ENCODE results near the gene CARD19.
A peak's percentile ranks its signal among the peaks of the same experiment; 100 is the strongest.

The CARD19 gene

DNA sequence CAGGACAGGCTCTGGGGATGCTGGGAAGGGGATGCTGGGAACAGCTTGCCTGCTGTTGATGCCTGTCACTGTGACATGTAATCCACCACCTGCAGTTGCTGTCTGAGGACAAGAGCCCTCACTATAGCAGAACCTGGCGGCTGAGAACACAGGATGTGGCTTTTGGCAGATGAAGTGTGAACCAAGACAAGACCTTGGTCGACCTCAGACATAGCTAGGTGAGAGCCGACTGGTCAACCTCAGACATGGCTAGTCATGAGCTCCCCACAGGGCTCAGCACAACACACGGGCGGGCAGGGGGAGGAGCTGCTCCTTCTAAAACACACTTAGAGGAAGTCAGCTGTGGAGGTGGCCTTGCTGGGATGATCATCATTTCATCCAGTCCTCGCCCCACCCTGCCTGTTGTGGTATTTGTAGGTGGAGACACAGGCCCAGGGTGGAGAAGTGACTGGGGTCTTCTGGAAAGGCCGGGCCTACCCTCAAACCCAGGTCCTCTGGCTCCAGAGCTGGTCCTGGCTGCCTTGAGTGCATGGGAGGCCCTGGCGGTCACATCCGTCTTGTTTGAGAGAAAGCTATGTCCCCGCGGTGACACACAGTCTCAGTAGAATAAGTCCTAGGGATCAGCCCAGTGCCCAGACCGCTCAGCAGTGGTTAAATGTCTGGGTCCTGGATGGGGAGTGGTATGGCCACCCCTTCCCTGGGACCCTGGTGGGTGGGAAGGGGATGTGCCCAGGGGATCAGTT, 31.5 kb upstream of the CARD19 start:
- peak; percentile 86 for DNase-seq

DNA sequence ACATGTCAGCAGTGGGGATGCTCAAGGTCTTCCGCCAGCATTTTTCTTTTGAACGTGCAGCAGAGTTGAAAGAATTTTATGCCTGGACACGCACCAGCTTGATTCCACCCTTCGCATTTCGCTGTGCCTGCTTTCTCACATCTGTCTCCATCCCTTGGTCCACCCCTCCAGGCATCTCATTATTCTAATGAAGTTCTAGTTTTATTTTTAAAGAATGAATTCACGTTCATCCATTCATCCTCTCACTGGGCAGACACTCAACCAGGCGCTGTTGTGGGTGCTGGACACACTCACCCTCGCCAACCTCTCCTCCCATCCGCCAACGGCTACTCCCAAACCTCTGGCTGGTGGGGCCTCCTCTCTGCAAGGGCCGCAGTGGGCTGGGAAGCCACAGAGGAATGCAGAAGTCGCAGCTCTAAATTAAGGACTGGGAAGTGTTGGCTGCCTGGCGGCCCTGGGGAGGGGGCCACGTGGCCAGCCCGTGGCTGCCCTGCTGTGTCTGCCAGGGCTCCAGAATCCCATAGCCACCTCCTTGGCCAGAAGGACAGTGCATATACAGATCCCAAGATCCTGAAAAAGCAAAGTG, 30.8 kb upstream of the CARD19 start:
- DNase-seq = no peak

DNA sequence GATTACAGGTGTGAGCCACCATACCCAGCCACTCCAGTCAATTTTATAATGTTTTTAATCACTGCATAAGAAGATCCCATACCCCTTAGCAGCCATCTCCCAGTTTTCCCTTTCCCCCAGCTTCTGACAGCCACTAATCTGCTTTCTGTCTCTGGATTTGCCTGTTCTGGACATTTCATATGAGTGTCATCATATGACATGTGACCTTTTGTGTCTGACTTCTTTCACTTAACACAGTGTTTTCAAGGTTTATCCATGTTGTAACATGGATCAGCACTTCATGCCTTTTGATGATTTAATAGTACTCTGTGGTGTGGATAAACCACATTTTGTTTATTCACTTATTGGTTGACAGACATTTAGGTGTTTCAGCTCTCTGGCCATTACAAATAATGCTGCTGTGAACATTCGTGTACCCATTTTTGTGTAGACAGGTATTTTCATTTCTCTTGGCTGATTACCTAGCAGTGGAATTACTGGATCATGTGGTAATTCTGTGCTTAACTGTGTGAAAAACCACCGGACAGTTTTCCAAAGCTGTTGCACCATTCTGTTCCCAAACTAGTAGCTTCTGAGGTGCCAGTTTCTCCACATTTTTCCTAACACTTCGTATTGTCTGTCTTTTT, 28.9 kb upstream of the CARD19 start:
- DNase-seq = no peak

DNA sequence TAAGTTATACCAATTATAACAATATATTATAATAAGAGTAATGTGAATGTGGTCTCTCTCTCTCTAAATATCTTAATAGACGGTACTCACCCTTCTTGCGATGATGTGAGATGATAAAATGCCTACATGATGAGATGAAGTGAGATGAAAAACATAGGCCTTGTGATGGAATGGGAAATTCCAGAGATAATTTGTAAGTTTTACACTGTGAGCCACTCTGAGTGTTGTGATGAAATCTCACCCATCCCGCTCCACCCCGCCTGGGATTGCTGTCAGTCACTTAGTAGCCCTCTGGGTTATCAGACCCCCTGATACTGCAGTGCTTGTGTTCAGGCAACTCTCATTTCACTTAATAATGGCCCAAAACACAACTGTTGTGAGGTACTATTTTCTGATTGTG, 27.1 kb upstream of the CARD19 start:
- DNase-seq = no peak

DNA sequence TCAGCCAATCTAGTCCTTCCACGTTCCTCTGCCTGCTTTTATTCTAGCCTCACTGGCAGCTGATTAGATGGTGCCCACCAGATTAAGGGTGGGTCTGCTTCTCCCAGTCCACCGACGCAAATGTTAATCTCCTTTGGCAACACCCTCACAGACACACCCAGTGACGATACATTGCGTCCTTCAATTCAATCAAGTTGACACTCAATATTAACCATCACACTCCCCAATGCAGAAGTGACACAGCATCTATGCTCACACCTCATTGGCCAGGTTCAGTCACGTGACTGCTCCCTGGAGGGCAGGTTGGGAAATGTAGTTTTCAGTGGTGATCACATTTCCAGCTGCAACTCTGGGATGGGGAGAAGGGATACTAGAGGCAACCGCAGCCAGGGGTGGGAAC, 24.6 kb upstream of the CARD19 start:
- no peak for DNase-seq

DNA sequence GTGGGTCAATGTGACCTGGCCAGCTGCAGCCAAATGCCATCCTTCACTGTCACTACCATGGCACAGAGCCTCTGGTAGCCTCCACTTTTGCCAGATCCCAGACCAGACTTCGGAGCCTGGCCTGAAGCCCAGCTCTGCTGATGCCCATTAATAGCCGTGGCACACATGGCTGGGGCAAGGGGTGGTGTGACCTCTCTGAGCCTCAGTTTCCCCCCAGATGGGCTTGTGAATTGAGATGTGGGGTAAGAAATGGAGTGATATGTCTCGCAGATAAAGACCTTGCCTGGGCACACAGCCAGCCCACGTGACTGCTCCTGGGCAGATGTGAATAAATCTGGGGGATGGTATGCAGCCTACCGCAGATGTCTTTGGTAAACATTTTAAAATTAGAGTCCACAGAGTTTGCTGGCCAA, 23.6 kb upstream of the CARD19 start:
- DNase-seq = no peak

DNA sequence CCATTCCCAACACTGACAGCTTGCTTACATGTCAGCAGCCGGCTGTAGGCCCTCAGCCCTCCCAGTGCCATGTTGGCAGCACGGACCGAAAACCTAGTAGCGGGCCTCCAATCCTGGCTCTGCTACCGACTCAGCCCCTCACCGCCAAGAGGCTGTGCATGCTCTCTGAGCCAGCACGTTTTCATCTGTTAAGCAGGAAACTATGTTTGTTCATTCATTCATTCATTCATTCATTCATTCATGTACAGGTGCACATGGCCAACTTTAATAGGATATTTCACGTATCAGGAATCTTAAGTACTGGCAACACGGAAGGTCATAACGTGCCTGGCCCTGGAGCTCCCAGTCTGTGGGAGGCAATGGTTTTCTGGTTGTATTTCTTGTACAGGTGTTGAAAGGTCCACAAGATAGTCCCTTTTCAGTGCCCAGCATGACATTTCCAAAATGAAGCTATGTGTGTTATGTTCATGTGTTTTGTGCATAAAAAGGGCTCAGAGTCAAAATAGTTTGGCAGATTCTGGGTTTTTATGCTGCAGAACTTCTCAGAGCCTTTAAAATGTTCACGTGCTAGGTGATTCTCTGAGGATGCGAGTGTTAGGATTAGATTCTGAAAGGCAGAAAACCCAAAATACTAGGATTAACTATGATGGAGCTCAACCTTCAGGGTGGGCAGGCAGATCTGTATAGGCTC, 19.8 kb upstream of the CARD19 start:
- DNase-seq = no peak

DNA sequence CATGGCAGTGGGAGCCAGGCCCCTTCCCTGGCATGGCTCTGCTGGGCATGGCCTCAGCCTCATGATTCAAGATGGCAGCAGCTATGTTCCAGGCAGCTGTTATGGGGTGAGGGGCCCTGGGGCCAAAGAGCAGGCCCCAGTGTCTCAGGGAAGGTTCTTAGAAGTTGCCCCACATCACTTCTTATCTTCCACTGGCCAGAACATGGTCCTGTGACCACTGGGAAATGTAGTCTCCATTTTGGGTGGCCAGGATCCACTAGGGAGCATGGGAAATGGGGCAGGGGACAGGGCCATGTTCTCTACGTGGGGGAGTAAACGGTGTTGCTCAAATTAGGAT, 19.3 kb upstream of the CARD19 start:
- no peak for DNase-seq

DNA sequence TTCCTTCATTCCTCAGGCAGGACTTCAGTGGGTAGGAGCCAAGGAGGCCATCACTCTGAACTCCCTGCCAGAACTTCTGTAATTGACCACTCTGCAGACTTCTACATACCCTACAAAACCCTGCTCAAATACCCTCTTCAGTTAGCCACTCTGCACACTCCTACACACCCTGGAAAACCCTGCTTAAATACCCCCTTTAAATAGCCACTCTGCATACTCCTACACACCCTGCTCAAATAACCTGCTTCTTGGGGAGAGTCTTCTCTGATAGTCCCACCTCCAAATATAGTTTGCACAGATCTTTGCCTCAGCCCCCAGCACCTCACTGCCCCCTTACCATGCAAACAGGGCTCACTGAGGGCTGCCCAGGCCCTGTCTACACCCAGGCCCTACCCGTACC, 18.6 kb upstream of the CARD19 start:
- DNase-seq = no peak

DNA sequence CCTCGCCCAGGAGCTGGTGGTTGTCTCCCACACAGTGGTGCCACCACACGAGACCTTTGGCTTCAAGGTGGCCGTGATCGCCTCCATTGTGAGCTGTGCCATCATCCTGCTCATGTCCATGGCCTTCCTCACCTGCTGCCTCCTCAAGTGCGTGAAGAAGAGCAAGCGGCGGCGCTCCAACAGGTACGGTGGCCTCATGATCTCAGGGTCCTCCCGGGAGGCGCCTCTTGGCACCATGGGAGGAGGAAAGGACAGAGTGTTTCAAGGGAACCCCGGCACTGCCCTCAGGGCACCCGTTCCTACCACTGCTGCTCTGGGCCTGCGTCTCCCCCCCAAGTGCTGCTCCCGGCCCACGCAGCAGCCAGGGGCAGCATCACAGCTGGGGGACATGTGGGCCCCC, 18.2 kb upstream of the CARD19 start:
- no peak for DNase-seq

DNA sequence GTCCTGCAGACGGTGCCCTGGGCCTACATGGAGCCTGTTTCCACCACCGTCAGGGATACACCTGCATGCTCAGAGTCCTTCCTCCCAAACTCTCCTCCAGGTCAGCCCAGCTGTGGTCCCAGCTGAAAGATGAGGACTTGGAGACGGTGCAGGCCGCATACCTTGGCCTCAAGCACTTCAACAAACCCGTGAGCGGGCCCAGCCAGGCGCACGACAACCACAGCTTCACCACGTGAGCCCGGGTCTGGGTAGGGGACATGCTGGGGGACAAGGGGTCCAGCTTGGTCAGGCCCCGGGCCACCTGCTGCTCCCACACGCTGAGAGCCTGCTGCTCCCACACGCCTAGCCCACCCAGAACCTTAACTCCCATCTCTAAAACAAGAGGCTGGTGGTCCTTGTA, 16.6 kb upstream of the CARD19 start:
- DNase-seq = no peak

DNA sequence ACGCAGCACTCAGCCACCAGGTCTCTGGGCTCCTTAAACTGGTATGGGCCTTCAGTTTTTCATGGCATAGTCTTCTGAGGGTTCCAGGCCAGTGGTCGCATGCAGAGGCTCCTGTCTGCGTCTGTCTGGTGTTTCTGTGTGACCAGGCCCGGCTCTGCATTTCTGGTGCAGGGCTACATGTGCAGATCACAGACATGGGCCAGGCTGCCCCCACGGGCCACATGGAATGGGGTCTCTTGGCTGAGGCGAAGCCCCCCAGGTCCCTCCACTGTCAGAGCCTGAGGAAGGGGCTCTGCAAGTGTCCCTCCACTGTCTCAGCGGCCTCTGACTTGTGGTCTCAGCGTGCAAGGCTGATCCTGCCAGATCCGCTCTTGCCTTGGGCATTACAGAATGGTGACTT, 15.6 kb upstream of the CARD19 start:
- no peak for DNase-seq

DNA sequence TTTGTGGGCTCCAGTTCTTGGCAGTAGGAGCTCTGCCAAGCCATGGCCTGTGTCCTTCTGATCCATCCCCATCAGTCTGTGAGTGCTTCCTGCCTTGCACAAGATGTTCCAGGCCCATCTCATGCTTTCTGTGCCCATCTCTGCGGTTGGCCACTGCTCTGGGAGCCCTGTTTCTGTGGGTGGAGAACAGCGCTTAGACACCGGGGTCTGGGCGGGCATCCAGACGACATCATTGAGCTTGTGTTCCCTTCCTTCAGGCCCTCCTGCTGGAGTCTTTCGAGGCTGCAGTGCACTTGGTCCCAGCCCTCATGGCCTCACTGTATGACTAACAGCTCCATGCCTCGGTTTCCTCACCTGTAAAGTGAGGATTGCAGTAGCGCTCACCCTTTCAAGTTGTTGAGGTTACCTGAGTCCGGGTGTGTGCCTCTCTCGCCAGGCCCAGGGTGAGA, 14.9 kb upstream of the CARD19 start:
- DNase-seq = no peak

DNA sequence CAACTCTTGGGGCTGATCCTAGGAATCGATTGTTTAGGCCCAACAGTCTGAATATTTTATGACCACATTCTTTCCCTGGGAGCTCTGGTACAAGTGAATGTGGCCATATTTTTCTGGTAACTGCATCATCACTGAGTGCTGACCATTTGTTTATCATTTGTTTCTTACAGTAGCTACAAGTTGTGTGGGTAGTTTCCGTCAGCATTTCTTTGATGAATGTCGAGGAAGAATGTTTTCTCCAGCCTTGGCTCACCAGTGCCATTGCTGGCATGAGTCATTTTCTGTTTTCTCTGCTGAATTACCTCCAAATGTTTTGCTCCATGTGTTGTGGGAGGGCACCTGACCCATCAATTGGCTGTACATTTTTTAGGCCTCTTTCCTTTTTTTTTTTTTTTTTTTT, 14.1 kb upstream of the CARD19 start:
- DNase-seq = no peak

DNA sequence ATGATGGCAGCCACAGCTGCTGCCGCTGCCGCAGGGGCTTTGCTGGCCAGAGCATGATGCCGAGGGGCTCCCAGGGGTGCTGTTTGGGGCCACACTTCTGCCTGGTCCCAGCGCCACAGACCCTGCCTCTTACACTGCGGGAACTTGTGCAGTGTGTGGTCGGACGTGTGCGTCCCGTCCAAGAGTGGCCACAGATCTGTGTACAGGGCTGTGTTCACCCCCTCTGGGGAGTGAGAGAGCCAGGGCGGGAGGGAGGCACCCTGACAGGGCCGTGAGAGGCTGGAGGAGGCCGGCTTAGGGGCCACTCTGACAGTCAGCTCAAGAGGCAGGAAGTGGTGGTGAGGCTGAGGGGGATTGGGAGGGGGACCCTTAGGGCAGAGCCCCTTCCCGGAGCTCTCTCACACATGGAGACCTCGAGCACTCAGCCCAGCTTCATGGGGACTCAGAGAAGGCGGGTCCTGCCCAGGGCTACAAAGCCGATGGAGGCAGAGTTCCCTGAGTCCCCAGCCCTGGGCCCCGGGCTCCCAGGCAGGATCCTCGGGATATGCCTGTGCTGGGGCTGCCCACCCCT, 13.1 kb upstream of the CARD19 start:
- no peak for DNase-seq

DNA sequence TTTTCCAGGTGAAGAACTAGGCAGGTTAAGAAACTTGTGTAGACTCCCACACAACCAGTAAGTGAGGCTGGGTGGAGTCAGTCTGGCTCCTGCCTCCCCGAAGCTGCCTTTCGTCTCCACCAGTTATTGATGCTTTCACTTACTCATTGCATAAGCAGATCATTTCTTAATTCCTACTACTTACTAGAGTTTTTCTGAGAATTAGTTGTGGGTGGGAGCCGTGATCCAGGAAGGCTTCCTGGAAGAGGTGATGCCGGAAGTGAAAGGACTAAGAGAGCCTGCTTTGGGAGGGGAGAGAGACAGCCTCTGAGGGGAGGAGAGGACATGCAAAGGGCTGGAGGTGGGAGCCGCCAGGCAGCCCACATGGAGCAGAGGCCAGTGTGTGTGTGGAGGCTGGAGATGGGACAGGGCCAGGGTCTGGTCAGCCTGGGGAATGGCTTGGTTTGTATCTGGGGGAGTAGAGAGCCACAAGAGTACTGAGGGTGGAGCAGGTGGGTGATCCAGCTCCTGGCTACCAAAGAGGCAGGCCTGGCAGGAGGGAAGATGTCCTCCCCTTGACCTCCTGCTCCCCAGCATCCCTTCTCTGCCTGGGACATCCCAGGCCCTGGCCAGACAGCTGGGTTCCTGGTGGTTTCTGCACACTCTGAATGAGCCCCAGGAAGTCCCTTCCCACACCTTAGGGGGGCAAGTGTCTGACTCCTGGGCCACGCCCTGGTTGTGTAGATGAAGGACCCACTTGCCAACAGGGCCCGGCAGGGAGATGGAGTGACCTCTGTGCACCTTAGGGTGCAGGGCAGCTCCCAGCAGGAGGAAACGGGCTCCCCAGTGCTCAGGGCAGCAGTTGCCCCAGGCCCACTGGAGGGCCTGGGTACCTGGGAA, 12.2 kb upstream of the CARD19 start:
- DNase-seq = no peak

DNA sequence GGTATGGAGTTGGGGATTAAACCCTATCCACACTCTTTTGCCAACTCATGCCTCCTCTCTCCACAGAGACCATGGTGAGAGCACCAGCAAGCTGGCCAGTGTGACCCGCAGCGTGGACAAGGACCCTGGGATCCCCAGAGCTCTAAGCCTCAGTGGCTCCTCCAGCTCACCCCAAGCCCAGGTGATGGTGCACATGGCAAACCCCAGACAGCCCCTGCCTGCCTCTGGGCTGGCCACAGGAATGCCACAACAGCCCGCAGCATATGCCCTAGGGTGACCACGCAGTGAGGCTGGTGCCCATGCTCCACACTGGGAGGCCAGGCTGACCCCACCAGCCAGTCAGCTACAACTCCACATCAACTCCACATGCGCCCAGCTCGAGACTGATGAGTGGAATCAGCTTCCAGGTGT, 11.5 kb upstream of the CARD19 start:
- DNase-seq = no peak

DNA sequence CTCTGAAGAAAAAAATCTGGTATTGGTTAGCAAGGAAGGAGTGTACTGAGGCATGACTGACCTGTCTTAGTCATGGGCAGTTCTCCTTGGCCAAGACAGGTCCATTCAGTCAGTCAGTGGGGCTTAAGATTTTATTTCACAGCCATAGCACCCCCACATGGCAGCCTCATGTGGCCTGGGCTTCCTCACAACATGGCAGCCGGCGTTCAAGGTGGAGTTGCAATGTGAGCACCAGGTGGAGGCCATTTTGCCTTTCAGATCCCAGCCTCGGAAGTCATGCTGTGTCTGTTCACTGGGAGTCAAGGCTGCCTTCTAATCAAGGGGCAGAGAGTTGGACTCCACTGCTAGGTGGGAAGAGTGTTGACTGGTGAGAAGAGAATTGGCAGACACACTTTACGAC, 10.3 kb upstream of the CARD19 start:
- no peak for DNase-seq

DNA sequence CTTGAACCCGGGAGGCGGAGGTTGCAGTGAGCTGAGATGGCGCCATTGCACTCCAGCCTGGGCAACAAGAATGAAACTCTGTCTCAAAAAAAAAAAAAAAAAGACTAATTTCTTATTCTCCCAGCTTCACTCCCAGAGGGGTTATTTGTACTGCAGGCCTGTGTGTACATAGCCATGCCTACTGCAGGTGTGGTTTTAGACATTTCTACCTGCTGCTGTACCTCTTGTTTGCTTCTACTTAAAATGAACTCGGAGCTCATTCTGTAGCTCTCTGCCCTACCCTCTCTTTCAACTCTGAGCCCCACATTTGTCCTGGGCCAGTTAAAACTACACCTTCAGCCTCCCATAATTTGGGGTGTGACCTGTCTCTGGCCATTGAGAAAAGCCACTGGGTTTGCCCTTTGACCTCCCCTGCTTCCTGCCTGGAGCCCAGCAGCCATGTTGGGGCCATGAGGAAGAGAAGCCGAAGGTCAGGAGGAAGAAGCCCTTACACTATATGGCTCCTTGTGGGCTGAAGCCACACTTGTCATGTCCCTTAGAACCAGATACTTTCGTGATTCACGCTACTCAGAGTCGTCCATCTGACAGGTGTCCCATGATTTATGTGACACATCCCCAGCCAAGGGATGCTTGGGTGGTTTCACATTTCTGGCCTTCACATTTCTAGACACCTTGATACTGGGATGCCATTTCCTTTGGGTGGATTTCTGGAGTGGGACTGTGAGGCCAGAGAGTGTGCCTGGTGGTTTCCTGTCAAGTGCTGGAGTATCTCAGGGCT, 9.4 kb upstream of the CARD19 start:
- no peak for DNase-seq

DNA sequence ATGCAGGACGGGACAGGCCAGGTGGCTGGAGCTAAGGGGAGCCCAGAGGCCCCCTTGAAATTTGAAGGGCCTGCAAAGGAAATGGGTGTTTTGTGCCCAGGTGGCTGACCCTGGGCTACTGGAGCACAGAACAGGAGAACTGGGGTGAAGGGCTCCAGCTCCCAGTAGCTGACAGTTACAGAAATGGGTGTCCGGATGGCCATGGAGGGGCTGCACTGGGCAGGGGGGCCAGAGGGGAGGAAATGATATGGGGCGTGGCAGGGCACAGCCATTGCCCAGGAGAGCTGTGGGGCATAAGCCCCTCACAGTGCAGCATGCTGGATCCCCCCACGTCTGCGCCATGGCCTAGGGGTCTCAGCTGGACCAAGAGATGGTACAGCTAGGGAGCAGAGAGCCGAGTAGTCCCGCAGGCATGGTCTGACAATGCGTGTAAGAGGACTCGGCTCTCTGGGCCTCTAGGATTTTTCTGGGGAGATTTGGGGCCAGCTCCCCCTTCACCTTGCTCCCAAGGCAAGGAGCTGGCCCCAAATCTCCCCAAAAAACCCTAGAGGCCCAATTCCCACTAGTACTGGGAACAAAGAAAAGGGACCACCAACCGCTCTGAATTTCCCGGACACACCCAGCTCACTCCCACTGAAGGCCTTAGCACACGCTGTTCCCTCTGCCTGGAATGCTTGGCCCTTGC, 7.9 kb upstream of the CARD19 start:
- DNase-seq = no peak

DNA sequence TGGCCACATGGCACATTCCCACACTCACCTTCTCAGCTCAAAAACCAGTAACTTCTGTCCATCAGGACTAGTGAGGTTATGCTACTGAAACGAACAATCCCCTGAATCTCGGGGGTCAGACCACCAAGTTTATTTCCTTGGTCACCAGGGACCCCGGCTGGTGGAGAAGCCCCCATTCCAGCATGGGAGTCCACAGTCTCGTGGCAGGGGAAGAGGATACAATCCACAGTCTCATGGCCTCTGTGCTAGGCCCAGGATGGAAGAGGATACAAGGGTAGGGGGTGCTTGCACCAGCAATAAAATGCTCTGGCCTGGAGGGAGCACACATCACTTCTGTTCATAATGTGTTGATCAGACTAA, 7.4 kb upstream of the CARD19 start:
- no peak for DNase-seq
